Measurements from ENCODE around the gene C1GALT1C1L.
A peak's percentile ranks its signal among the peaks of the same experiment; 100 is the strongest.
"Not testable (repeated sequence)": the region's sequence is repeated elsewhere in the genome, so short reads cannot be mapped to it uniquely, and the experiment has no call there.

The C1GALT1C1L gene

DNA sequence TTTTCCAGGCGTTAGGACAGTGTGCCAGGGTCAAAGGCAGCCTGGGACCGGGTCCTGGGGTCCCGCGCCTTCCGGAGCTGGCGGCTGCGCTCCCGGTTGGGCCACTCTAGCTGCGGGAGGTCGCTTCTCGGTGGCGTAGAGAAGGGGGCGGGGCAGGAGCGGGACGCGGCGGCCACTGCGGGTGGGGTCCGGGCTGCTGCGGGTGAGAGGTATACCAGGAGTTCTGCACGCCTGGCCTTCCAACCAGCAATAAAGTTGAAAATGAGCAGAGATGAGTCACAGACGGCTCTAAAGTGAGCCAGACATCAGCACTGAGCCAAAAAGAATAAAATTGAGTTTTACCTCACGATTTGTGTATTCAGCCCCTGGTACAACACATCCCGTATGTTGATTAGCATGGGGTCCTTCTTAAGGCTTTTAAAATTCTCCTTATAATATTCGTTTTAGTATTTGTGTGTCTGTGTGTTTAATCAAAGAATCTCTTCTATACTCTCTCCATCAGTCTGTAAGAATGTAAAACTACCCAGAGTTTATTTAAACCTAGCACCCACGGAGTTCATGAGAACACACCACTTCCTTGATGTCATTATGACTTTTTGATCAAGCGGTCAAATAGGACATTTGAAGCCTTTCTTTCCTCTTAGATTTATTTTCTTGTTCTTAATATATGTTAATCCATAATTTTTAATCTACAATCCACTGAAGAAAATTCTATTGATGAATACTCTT, at the start of gene C1GALT1C1L:
TSS of gene C1GALT1C1L (minus strand) at position 108 of the 729 bp plus-strand sequence. CDS start at position 1, 107 bp downstream.
- DNase-seq: peak; percentile 62

GRCh38 chr2:43725711-43726246, 49.5 kb upstream of the C1GALT1C1L start:
- no peak for DNase-seq

GRCh38 chr2:43724728-43725526, 48.7 kb upstream of the C1GALT1C1L start:
- no peak for DNase-seq

GRCh38 chr2:43718530-43719124, 42.4 kb upstream of the C1GALT1C1L start:
- DNase-seq: no peak

DNA sequence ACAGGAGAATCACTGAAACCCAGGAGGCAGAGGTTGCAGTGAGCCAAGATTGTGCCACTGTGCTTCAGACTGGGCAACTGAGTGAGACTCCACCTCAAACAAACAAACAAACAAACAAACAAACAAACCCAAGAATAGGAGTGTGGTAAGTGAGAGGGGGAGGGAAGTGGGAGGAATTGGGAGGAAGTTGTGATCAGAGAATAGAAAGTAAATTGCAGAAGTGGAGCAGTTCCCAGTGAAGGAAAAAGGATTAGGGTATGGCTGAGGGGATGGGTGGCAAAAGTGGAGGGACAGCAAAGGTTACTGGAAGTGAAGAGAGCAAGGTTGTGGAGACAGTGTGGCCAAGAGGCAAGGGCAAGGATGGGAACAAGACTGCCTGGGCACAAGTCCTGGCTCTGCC, 41.1 kb upstream of the C1GALT1C1L start:
- no peak for DNase-seq

DNA sequence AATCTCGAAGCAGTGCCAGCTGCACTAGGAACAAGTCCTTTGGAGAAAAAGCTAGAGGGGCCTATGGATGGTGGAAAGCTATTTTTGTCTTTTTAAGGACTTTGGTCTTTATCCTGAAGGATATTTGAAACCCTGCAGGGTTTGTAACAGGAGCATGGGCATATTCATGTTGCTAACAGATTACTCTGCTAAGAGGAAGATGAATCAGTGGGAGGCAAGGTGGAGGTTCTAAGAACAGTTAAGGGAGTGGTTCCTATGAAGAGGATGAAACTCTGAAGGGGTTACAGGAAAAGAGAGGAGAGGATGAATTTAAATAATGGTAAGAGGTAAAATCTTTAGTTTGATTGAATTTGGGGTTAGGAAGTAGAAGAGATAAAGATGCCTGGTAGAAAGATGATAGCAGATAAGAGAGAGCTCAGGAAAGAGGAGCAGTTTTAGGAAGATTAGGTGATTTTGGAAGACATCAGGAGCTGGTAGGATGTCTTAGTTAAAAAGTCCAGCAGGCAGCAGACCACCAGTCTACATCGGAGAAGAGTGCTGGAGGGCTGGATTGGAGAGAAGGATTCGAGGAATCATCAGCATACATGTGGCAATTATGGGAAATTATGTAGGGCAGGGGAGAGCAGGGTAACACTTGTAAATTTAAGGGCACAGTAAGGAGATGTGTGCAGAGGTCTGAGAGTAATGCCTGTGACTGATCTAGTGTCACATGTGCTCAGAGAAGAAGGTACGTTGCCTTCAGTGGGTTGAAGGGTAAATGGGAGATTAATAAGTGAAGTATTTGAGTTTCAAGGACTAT, 39.3 kb upstream of the C1GALT1C1L start:
- no peak for DNase-seq

DNA sequence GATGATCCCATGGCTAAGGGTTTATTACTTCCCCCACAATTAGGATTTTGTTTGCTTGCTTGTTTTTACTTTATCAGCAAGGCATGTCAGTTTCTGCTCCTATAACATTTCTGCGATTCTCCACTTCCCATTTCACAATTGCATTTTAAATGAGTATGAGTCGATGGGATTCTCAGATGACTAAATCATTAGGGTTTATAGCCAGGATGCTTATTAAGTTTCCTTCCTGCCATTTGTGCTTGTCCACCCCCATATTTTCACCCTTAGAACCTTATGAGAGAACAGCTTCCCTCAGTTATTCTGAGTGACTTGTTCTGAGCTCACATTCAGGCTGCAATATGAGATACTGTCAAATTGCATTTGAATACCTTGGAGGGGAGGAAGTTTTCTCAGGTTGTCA, 37.9 kb upstream of the C1GALT1C1L start:
- DNase-seq: peak; percentile 58

DNA sequence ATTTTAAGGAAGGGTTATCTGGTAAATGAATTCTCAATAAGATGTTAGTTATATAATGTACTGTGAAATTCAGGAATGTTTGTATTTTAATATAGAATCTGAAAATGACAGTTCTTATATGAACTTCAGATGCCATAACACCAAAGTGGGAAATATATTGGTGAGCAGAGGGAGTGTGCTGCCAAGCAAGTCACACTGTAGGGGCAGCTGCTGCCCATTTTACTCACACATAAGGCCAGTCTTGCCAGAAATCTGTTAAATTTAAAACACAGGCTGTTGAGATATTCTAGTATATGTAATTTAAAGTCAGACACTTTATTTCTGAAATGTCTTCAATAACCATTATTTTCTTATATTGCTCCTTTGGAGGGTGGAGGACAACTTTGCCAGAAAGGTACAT, 34.6 kb upstream of the C1GALT1C1L start:
- no peak for DNase-seq

GRCh38 chr2:43708891-43709290, 32.7 kb upstream of the C1GALT1C1L start:
- peak; percentile 3 for DNase-seq

GRCh38 chr2:43708178-43708577, 31.9 kb upstream of the C1GALT1C1L start:
- no peak for DNase-seq

GRCh38 chr2:43707255-43708015, 31.2 kb upstream of the C1GALT1C1L start:
- peak; percentile 51 for DNase-seq

GRCh38 chr2:43701111-43701510, 24.9 kb upstream of the C1GALT1C1L start:
- no peak for DNase-seq

DNA sequence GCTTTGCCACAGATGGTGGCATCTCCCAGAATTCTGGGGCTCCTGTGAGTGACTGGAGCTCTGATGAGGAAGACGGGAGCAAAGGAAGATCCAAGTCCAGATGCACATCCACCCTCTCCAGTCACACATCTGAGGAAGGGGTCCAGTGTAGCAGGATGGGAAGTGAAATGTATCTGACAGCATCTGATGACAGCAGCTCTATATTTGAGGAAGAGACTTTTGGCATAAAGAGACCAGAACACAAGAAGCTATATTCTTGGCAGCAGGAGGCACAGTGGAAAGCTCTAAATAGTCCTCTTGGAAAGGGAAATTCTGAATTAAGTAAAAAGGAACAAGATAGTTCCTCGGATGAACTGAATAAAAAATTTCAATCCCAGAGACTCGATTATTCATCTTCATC, 23.5 kb upstream of the C1GALT1C1L start:
- no peak for DNase-seq

DNA sequence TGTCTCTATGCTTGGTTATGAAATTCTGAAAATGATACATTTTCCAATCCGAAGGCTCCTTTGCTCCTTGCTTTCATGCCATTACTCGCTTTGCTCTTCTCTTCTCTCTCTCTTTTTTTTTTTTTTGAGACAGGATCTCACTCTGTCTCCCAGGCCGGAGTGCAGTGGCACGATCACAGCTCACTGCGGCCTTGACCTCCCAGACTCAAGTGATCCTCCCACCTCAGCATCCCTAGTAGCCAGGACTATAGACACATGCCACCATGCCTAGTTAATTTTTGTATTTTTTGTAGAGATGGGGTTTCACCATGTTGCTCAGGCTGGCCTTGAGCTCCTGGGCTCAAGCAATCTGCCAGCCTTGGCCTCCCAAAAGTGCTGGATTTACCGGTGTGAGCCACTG, 21.9 kb upstream of the C1GALT1C1L start:
- not testable (repeated sequence) for DNase-seq

DNA sequence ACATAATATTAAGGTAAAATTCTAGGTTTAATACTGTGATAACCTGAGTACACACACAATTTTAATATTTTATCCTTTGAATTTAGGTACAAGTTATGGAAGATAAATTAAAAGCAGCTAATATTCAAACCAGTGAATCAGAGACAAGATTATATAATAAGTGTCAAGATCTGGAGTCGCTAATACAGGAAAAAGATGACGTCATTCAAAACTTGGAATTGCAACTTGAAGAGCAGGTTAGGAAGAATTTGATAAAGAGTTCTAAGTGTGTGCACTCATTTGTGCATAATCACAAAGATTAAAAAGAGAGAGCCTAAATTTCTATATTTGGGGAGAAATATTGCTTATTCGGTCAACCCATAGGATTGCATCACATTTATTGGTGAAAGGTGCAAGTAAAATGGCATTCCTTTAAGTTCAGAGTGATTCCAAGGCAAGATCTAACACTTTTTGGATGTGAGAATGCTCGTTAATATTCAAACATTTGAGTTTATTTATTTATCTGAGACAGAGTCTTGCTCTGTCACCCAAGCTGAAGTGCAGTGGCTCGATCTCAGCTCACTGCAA, 16.3 kb upstream of the C1GALT1C1L start:
- no peak for DNase-seq

DNA sequence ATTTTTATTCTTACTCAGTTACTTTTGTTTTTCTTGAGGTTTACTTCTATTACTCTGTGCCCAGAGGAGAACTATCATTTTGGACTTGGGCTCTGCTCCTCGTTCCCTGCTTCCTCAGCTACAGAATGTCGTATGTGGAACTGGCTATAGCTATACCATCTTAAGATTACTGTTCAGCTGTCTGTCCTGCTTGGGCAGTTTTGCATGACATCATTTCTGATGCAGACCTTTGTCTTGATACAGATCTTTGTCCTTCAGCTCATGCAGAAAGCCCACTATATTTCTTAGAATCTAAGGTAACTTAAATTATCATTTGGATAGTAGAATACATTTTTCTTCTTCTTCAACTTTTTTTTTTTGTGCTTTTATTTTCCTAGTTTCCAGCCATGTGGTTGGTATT, 13.8 kb upstream of the C1GALT1C1L start:
- no peak for DNase-seq

- DNase-seq: no peak
Measured at GRCh38 chr2:43685357-43685756, 9.1 kb upstream of the C1GALT1C1L start.

DNA sequence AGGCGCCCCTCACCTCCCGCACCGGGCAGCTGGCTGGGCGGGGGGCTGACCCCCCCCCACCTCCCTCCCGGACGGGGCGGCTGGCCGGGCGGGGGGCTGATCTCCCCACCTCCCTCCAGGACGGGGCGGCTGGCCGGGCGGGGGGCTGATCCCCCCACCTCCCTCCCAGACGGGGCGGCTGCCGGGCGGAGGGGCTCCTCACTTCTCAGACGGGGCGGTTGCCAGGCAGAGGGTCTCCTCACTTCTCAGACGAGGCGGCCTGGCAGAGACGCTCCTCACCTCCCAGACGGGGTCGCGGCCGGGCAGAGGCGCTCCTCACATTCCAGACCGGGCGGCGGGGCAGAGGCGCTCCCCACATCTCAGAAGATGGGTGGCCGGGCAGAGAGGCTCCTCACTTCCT, 1.6 kb upstream of the C1GALT1C1L start:
- not testable (repeated sequence) for DNase-seq

GRCh38 chr2:43675646-43676321, 445 bp downstream of the C1GALT1C1L start:
- DNase-seq: no peak

- no peak for DNase-seq
Measured at GRCh38 chr2:43657241-43657640, 19.0 kb downstream of the C1GALT1C1L start.

GRCh38 chr2:43653506-43653905, 22.7 kb downstream of the C1GALT1C1L start:
- DNase-seq: no peak

Data from fibroblast of skin of right quadriceps (primary cell).